Mucosa of stomach (tissue), 1 donor: Measurements from ENCODE around the gene SLC2A4RG.
A peak's percentile ranks its signal among the peaks of the same experiment; 100 is the strongest.
"Not testable (repeated sequence)": the region's sequence is repeated elsewhere in the genome, so short reads cannot be mapped to it uniquely, and the experiment has no call there.

Experiments used
- H3K27me3 ChIP-seq: one replicate; pipeline ENCODE4 v1.7.0; 2013; ENCODE audit warnings: mild to moderate bottlenecking, low read length; ENCODE audit not compliant: control insufficient read depth, insufficient read depth
- H3K36me3 ChIP-seq: one replicate; pipeline ENCODE4 v1.7.0; 2013; ENCODE audit warnings: low read length; ENCODE audit not compliant: control insufficient read depth, insufficient read depth
- H3K4me1 ChIP-seq: one replicate; pipeline ENCODE4 v1.7.0; 2013; ENCODE audit warnings: mild to moderate bottlenecking, low read length; ENCODE audit not compliant: control insufficient read depth, insufficient read depth
- H3K4me3 ChIP-seq: one replicate; pipeline ENCODE4 v1.7.0; 2013; ENCODE audit warnings: low read length
- H3K9ac ChIP-seq: one replicate; pipeline ENCODE4 v1.7.0; 2013; ENCODE audit warnings: mild to moderate bottlenecking, low read length, moderate library complexity
- H3K9me3 ChIP-seq: one replicate; pipeline ENCODE4 v1.7.0; 2013; ENCODE audit warnings: mild to moderate bottlenecking, low read length, moderate library complexity; ENCODE audit not compliant: control insufficient read depth
- donor health status: Pancreatic carcinoma.

Gene SLC2A4RG

GRCh38 chr20:63708301-63709148 lies 31.1 kb upstream of the SLC2A4RG start:
- no peaks in the 10 kb centered on the region for H3K9me3 ChIP-seq
- H3K27me3 ChIP-seq, result no peaks in the 10 kb centered on the region
- H3K36me3 ChIP-seq, result peaks cover 6% of the 10 kb centered on the region
- peaks cover 16% of the 10 kb centered on the region for H3K4me1 ChIP-seq
- peak overlapping the region; percentile 71 for H3K4me3 ChIP-seq
- peak overlapping the region; percentile 80 for H3K9ac ChIP-seq

GRCh38 chr20:63709149-63709527 lies 30.4 kb upstream of the SLC2A4RG start:
- Histone ChIP-seq H3K4me1 (peaks cover 16% of the 10 kb centered on the region), H3K27me3 (no peaks in the 10 kb centered on the region), H3K4me3 (no peak overlapping the region), H3K9ac (peak overlapping the region; percentile 80), H3K9me3 (no peaks in the 10 kb centered on the region), H3K36me3 (peaks cover 5% of the 10 kb centered on the region)

- Histone ChIP-seq H3K36me3 (no peaks in the 10 kb centered on the region), H3K4me1 (peaks cover 16% of the 10 kb centered on the region), H3K9ac (no peak overlapping the region), H3K27me3 (no peaks in the 10 kb centered on the region), H3K4me3 (no peak overlapping the region), H3K9me3 (no peaks in the 10 kb centered on the region)
These were observed 28.4 kb upstream of the SLC2A4RG start for GRCh38 chr20:63711085-63711645.

GRCh38 chr20:63712191-63712590 lies 27.4 kb upstream of the SLC2A4RG start:
- Histone ChIP-seq H3K36me3 (no peaks in the 10 kb centered on the region), H3K4me1 (peaks cover 8% of the 10 kb centered on the region), H3K27me3 (no peaks in the 10 kb centered on the region), H3K4me3 (no peak overlapping the region), H3K9ac (no peak overlapping the region), H3K9me3 (no peaks in the 10 kb centered on the region)

- no peaks in the 10 kb centered on the region for H3K4me1 ChIP-seq
- H3K4me3 ChIP-seq, result no peak overlapping the region
- H3K27me3 ChIP-seq, result no peaks in the 10 kb centered on the region
- H3K36me3 ChIP-seq, result no peaks in the 10 kb centered on the region
- no peak overlapping the region for H3K9ac ChIP-seq
- no peaks in the 10 kb centered on the region for H3K9me3 ChIP-seq
These were observed 24.7 kb upstream of the SLC2A4RG start for GRCh38 chr20:63714858-63715257.

- H3K27me3 ChIP-seq, result no peaks in the 10 kb centered on the region
- no peaks in the 10 kb centered on the region for H3K4me1 ChIP-seq
- no peak overlapping the region for H3K4me3 ChIP-seq
- H3K9ac ChIP-seq, result no peak overlapping the region
- no peaks in the 10 kb centered on the region for H3K36me3 ChIP-seq
- H3K9me3 ChIP-seq, result no peaks in the 10 kb centered on the region
These were observed 20.6 kb upstream of the SLC2A4RG start for GRCh38 chr20:63718996-63719395.

- H3K4me3 ChIP-seq, H3K4me1 ChIP-seq, H3K9me3 ChIP-seq, H3K9ac ChIP-seq, H3K36me3 ChIP-seq, H3K27me3 ChIP-seq: not testable (repeated sequence)
These were observed 16.5 kb upstream of the SLC2A4RG start for GRCh38 chr20:63722967-63723622.

GRCh38 chr20:63730189-63730733 lies 9.3 kb upstream of the SLC2A4RG start:
- not testable (repeated sequence) for H3K9me3 ChIP-seq, H3K4me1 ChIP-seq, H3K27me3 ChIP-seq, H3K36me3 ChIP-seq, H3K9ac ChIP-seq, H3K4me3 ChIP-seq

- peaks cover 9% of the 10 kb centered on the region for H3K4me1 ChIP-seq
- no peaks in the 10 kb centered on the region for H3K27me3 ChIP-seq
- no peak overlapping the region for H3K4me3 ChIP-seq
- no peak overlapping the region for H3K9ac ChIP-seq
- peaks cover 6% of the 10 kb centered on the region for H3K36me3 ChIP-seq
- no peaks in the 10 kb centered on the region for H3K9me3 ChIP-seq
These were observed 8.2 kb upstream of the SLC2A4RG start for GRCh38 chr20:63731410-63731809.

- H3K4me3 ChIP-seq, result no peak overlapping the region
- no peaks in the 10 kb centered on the region for H3K27me3 ChIP-seq
- H3K4me1 ChIP-seq, result peaks cover 19% of the 10 kb centered on the region
- H3K36me3 ChIP-seq, result peaks cover 6% of the 10 kb centered on the region
- no peak overlapping the region for H3K9ac ChIP-seq
- H3K9me3 ChIP-seq, result no peaks in the 10 kb centered on the region
These were observed 7.2 kb upstream of the SLC2A4RG start for GRCh38 chr20:63732118-63733095.

- H3K4me1 ChIP-seq, result peaks cover 21% of the 10 kb centered on the region
- no peaks in the 10 kb centered on the region for H3K9me3 ChIP-seq
- H3K4me3 ChIP-seq, result no peak overlapping the region
- H3K27me3 ChIP-seq, result no peaks in the 10 kb centered on the region
- H3K36me3 ChIP-seq, result peaks cover 6% of the 10 kb centered on the region
- H3K9ac ChIP-seq, result no peak overlapping the region
These were observed 6.5 kb upstream of the SLC2A4RG start for GRCh38 chr20:63733117-63733516.
